ENCODE results near the gene INMT. TPM values are rescaled to one million over a fixed set of nuclear protein-coding genes. Genes with fewer than 3 reads are reported as not detected.
A peak's percentile ranks its signal among the peaks of the same experiment; 100 is the strongest.

INMT gene
- total RNA-seq, result 100 to 1,000 TPM; 115 to 212 (median 131) TPM

GRCh38 chr7:30751696-30752273, at the start of gene INMT:
Gene INMT (plus strand): TSS chr7:30752135. CDS start chr7:30752151, 16 bp downstream.
- ATAC-seq, result peak; percentile 26
- H3K27ac ChIP-seq, result peak within 1 kb of the TSS; percentile 66 to 92 (median 89)
- WGBS, 2 donors (ENCODE audit: low coverage in 1 of 2), result 26 to 100% methylated on average over 2 to 3 of the region's 6 CpGs

GRCh38 chr7:30702200-30702599, 49.7 kb upstream of the INMT start:
- ATAC-seq, result no peak
- Histone ChIP-seq H3K4me1 (peaks cover 0 to 12% (median 9%) of the 10 kb centered on the region in 3 donors), H3K4me3 (no peak overlapping the region), H3K27ac (no peak overlapping the region), H3K36me3 (no peaks in the 10 kb centered on the region), H3K27me3 (peaks cover 6% of the 10 kb centered on the region), H3K9me3 (no peaks in the 10 kb centered on the region)
- no peak for TF ChIP-seq POLR2AphosphoS5 (IDR thresholded peaks at IDR 0.05)
- TF ChIP-seq POLR2A (IDR thresholded peaks at IDR 0.05), result no peak
- no peak for TF ChIP-seq CTCF (IDR thresholded peaks at IDR 0.05)
- TF ChIP-seq EP300 (IDR thresholded peaks at IDR 0.05), result no peak
- whole genome bisulfite sequencing, 2 donors (ENCODE audit: low coverage in 1 of 2), result no CpG with 5 or more reads among the region's 1 CpG

More at GRCh38 chr7:30751696-30752273, at the start of gene INMT:
- TF ChIP-seq POLR2A (IDR thresholded peaks at IDR 0.05), result peak; percentile 23 to 39
- TF ChIP-seq POLR2AphosphoS5 (IDR thresholded peaks at IDR 0.05), result peak; percentile 57
- TF ChIP-seq CTCF (IDR thresholded peaks at IDR 0.05), result no peak
- TF ChIP-seq EP300 (IDR thresholded peaks at IDR 0.05), result no peak
- H3K36me3 ChIP-seq, result peaks cover 0 to 15% of the 10 kb centered on the region in 2 donors
- no peaks in the 10 kb centered on the region for H3K9me3 ChIP-seq
- peaks cover 0 to 67% (median 31%) of the 10 kb centered on the region in 3 donors for H3K4me1 ChIP-seq
- no peaks in the 10 kb centered on the region for H3K27me3 ChIP-seq
- peak within 1 kb of the TSS; percentile 34 to 55 for H3K4me3 ChIP-seq

- Histone ChIP-seq H3K4me1 (peaks cover 0 to 24% (median 11%) of the 10 kb centered on the region in 3 donors), H3K9me3 (no peaks in the 10 kb centered on the region), H3K27ac (no peak overlapping the region), H3K36me3 (no peaks in the 10 kb centered on the region), H3K4me3 (no peak overlapping the region), H3K27me3 (peaks cover 6% of the 10 kb centered on the region)
- TF ChIP-seq POLR2AphosphoS5 (IDR thresholded peaks at IDR 0.05) (no peak), CTCF (IDR thresholded peaks at IDR 0.05) (no peak), EP300 (IDR thresholded peaks at IDR 0.05) (no peak), POLR2A (IDR thresholded peaks at IDR 0.05) (no peak)
- no peak for ATAC-seq
- 87 to 90% methylated on average over 2 to 3 of the region's 4 CpGs for WGBS, 2 donors (ENCODE audit: low coverage in 1 of 2)
Observed at GRCh38 chr7:30703756-30704155, 48.2 kb upstream of the INMT start.

GRCh38 chr7:30705008-30705407, 46.9 kb upstream of the INMT start:
- Histone ChIP-seq H3K4me3 (no peak overlapping the region), H3K4me1 (peaks cover 0 to 24% (median 7%) of the 10 kb centered on the region in 3 donors), H3K36me3 (no peaks in the 10 kb centered on the region), H3K9me3 (no peaks in the 10 kb centered on the region), H3K27me3 (peaks cover 1% of the 10 kb centered on the region), H3K27ac (no peak overlapping the region)
- no peak for ATAC-seq
- TF ChIP-seq POLR2AphosphoS5 (IDR thresholded peaks at IDR 0.05) (no peak), CTCF (IDR thresholded peaks at IDR 0.05) (no peak), EP300 (IDR thresholded peaks at IDR 0.05) (no peak), POLR2A (IDR thresholded peaks at IDR 0.05) (no peak)
- 85 to 89% methylated on average over 6 to 7 of the region's 8 CpGs for WGBS, 2 donors (ENCODE audit: low coverage in 1 of 2)

- Histone ChIP-seq H3K36me3 (no peaks in the 10 kb centered on the region), H3K27ac (no peak overlapping the region), H3K27me3 (no peaks in the 10 kb centered on the region), H3K4me3 (no peak overlapping the region), H3K4me1 (peaks cover 0 to 20% (median 6%) of the 10 kb centered on the region in 3 donors), H3K9me3 (no peaks in the 10 kb centered on the region)
- TF ChIP-seq CTCF (IDR thresholded peaks at IDR 0.05) (no peak), POLR2A (IDR thresholded peaks at IDR 0.05) (no peak), EP300 (IDR thresholded peaks at IDR 0.05) (no peak), POLR2AphosphoS5 (IDR thresholded peaks at IDR 0.05) (no peak)
- ATAC-seq, result no peak
- WGBS, 2 donors (ENCODE audit: low coverage in 1 of 2), result 78 to 90% methylated on average over 4 of the region's 13 CpGs
Observed at GRCh38 chr7:30705596-30705995, 46.3 kb upstream of the INMT start.
